IMR-90 (cell line): ENCODE data around the gene ARMH4. TPM values are rescaled to one million over a fixed set of nuclear protein-coding genes. Genes with fewer than 3 reads are reported as not detected.

Experiments
- ATAC-seq: fragments of 200-7000 bp; cut with Tn5 transposase; 2 replicates; pipeline ENCODE4 v1.9.1; 2020; ENCODE audit warnings: low read depth, mild to moderate bottlenecking, moderate library complexity
- BruUV-seq: library from RNA; stranded (reverse); fragments of 400-500 nt; replicated peaks from 2 replicates; lab custom pipeline; 2021; lab: Mats Ljungman, UMichigan
- CTCF ChIA-PET: fragments of 300-600 bp; formaldehyde crosslinking; extraction: SDS; loops from one replicate; lab custom pipeline; 2021; ENCODE audit warnings: antibody characterized with exemption; lab: Yijun Ruan, JAX
- POLR2A ChIA-PET: fragments of 300-600 bp; sonication (Branson Sonifier 250); formaldehyde crosslinking; loops from one replicate; lab custom pipeline; 2022; ENCODE audit warnings: antibody characterized with exemption; ENCODE audit not compliant: unreplicated experiment; lab: Charles Lee
- DNase-seq: peaks from one replicate; pipeline ENCODE4 v3.0.0; 2013
- H2AFZ ChIP-seq: replicated peaks from 2 replicates; pipeline ENCODE3; 2013; ENCODE audit warnings: low read length, mild to moderate bottlenecking; ENCODE audit not compliant: poor library complexity
- H2AK5ac ChIP-seq: 2 replicates; pipeline ENCODE4 v1.6.1; 2013; ENCODE audit warnings: low read depth, low read length, inconsistent platforms
- H2AK9ac ChIP-seq: replicated peaks from 2 replicates; pipeline ENCODE3; 2013; ENCODE audit warnings: mild to moderate bottlenecking, low read depth, low read length, moderate library complexity; ENCODE audit not compliant: poor library complexity
- H2BK120ac ChIP-seq: 2 replicates; pipeline ENCODE4 v1.6.1; 2013; ENCODE audit warnings: low read depth, low read length, inconsistent platforms
- H2BK15ac ChIP-seq: 3 replicates; pipeline ENCODE4 v1.6.1; 2013; ENCODE audit warnings: low read depth, low read length, inconsistent platforms
- H2BK20ac ChIP-seq: 2 replicates; pipeline ENCODE4 v1.6.1; 2013; ENCODE audit warnings: low read depth, mild to moderate bottlenecking, inconsistent platforms, low read length, moderate library complexity
- H2BK5ac ChIP-seq: 2 replicates; pipeline ENCODE4 v1.6.1; 2013; ENCODE audit warnings: mild to moderate bottlenecking, low read depth, low read length, inconsistent platforms; ENCODE audit not compliant: poor library complexity, severe bottlenecking
- H3K14ac ChIP-seq: replicated peaks from 2 replicates; pipeline ENCODE4 v1.6.1; 2013; ENCODE audit warnings: low read depth, low read length, inconsistent platforms
- H3K18ac ChIP-seq: 2 replicates; pipeline ENCODE4 v1.6.1; 2013; ENCODE audit warnings: low read depth, low read length, control low read depth
- H3K23ac ChIP-seq: 2 replicates; pipeline ENCODE4 v1.6.1; 2013; ENCODE audit warnings: low read depth, low read length, inconsistent platforms
- H3K27ac ChIP-seq: 2 replicates; pipeline ENCODE4 v1.5.1; 2013; ENCODE audit warnings: mild to moderate bottlenecking, control low read depth, low read length; ENCODE audit not compliant: insufficient read depth
- H3K27me3 ChIP-seq: 2 replicates; pipeline ENCODE4 v1.6.1; 2013; ENCODE audit warnings: low read length; ENCODE audit not compliant: control insufficient read depth, insufficient read depth
- H3K36me3 ChIP-seq: 2 replicates; pipeline ENCODE4 v1.6.1; 2013; ENCODE audit warnings: low read length, mixed read lengths; ENCODE audit not compliant: control insufficient read depth, insufficient read depth
- H3K4ac ChIP-seq: 2 replicates; pipeline ENCODE4 v1.6.1; 2013; ENCODE audit warnings: low read depth, low read length, inconsistent platforms
- H3K4me1 ChIP-seq: 2 replicates; pipeline ENCODE4 v1.6.1; 2013; ENCODE audit warnings: low read length, mixed read lengths; ENCODE audit not compliant: control insufficient read depth, insufficient read depth
- H3K4me2 ChIP-seq: 2 replicates; pipeline ENCODE4 v1.6.1; 2013; ENCODE audit warnings: low read depth, mild to moderate bottlenecking, control low read depth, low read length, moderate library complexity
- H3K4me3 ChIP-seq: 2 replicates; pipeline ENCODE4 v1.5.1; 2013; ENCODE audit warnings: low read depth, mild to moderate bottlenecking, control low read depth, low read length, moderate library complexity; ENCODE audit not compliant: insufficient read depth
- H3K56ac ChIP-seq: 2 replicates; pipeline ENCODE4 v1.6.1; 2013; ENCODE audit warnings: low read length, inconsistent platforms; ENCODE audit not compliant: insufficient read depth; ENCODE audit errors: extremely low read depth
- H3K79me1 ChIP-seq, 2 experiments: 2 replicates each; pipeline ENCODE4 v1.6.1; 2013; ENCODE audit warnings: low read length in 2 of 2, inconsistent platforms in 1 of 2, low read depth in 1 of 2
- H3K9ac ChIP-seq: 2 replicates; pipeline ENCODE4 v1.6.1; 2013; ENCODE audit warnings: low read depth, low read length, control low read depth
- H3K9me1 ChIP-seq: 2 replicates; pipeline ENCODE4 v1.6.1; 2013; ENCODE audit warnings: low read length, inconsistent platforms; ENCODE audit not compliant: insufficient read depth
- H3K9me3 ChIP-seq: 2 replicates; pipeline ENCODE4 v1.6.1; 2013; ENCODE audit warnings: low read length; ENCODE audit not compliant: control insufficient read depth, insufficient read depth
- H4K20me1 ChIP-seq: 2 replicates; pipeline ENCODE4 v1.6.1; 2013; ENCODE audit warnings: low read length, inconsistent platforms; ENCODE audit not compliant: insufficient read depth
- H4K5ac ChIP-seq: 2 replicates; pipeline ENCODE4 v1.6.1; 2013; ENCODE audit warnings: mild to moderate bottlenecking, low read depth, low read length, control low read depth
- H4K8ac ChIP-seq, 2 experiments: 2 replicates each; pipeline ENCODE4 v1.6.1; 2013; ENCODE audit warnings: low read depth in 2 of 2, low read length in 2 of 2, control low read depth in 1 of 2, inconsistent platforms in 1 of 2
- H4K91ac ChIP-seq: 2 replicates; pipeline ENCODE4 v1.6.1; 2013; ENCODE audit warnings: low read depth, low read length, inconsistent platforms; ENCODE audit not compliant: insufficient read depth
- BHLHE40 ChIP-seq: fragments of 150-350 bp; IDR thresholded peaks from 2 replicates; pipeline ENCODE4 v1.6.1; 2016; ENCODE audit warnings: mild to moderate bottlenecking, low read depth, low read length
- RCOR1 ChIP-seq: IDR thresholded peaks from 2 replicates; pipeline ENCODE4 v1.6.1; 2012; ENCODE audit warnings: mild to moderate bottlenecking, low read length, improper control_type of control experiment; ENCODE audit not compliant: insufficient replicate concordance
- USF2 ChIP-seq: fragments of 150-350 bp; IDR thresholded peaks from 2 replicates; pipeline ENCODE4 v1.6.1; 2017; ENCODE audit warnings: mild to moderate bottlenecking, antibody characterized with exemption, low read length, low read depth
- WGBS, 2 experiments: methylation state at CpG; one replicate each; pipeline versions ENCODE4 v1.1.5 to v1.1.7; 2013; ENCODE audit warnings: missing lambda C conversion rate in 2 of 2; ENCODE audit not compliant: insufficient read length in 1 of 2; ENCODE audit errors: extremely low coverage in 2 of 2; 5-methylcytosine and 5-hydroxymethylcytosine counted together
- dilution Hi-C: fragments of 300-500 bp; cut with HindIII; formaldehyde crosslinking; loops from one replicate; pipeline ENCODE4 v1.14.3; 2018; ENCODE audit warnings: low sequenced_read_pairs; ENCODE audit not compliant: unreplicated experiment
- in situ Hi-C: fragments of 300-500 bp; cut with MboI; formaldehyde crosslinking; loops from 3 replicates; pipeline ENCODE4 v1.14.3; 2019; ENCODE audit warnings: low sequenced_read_pairs, inconsistent platforms, mixed read lengths
- intact Hi-C: fragments of 100-400 bp; cut with micrococcal nuclease; formaldehyde crosslinking; loops from 2 replicates; pipeline ENCODE4 v1.10.0; 2022
- polyA plus RNA-seq, 3 experiments: library from polyadenylated mRNA; depleted of rRNA; stranded (reverse); fragments of >200 nt; gene quantifications; 2 replicates each; pipeline ENCODE4 v1.2.3, GENCODE V29; 2012; ENCODE audit warnings: low replicate concordance in 1 of 3
- total RNA-seq: library from RNA; depleted of rRNA; stranded (reverse); fragments of >200 nt; gene quantifications from 2 replicates; pipeline ENCODE4 v1.2.3, GENCODE V29; 2012

Gene ARMH4
- total and polyA plus RNA-seq, 2 of the 4 experiments (the other 2 are of a cell fraction), result 4.6 to 5.6 TPM

DNA sequence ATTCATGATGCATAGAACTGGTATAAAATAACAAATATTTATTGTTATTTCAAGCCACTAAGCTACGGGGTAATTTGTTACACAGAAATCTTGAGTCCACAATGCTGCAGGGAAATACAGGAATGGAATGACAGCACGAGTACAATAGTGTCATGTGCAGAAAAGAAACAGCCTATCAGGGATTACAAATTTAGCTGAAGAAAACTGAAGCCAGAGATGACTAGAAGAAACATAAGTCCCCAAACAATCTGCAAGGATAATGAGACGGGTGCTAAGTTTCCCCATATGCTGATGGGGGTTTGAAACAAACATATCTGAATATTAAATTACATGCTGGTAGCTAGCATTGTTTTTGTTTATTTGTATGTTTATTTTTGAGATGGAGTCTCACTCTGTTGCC, 8.9 kb downstream of the ARMH4 start:
- Histone ChIP-seq H3K23ac (no peak overlapping the region), H2AK5ac (no peak overlapping the region), H4K91ac (no peak overlapping the region), H3K9ac (no peak overlapping the region), H3K56ac (no peak overlapping the region), H3K4ac (no peak overlapping the region), H2AK9ac (no peak overlapping the region), H3K27ac (no peak overlapping the region), H4K5ac (no peak overlapping the region), H3K9me3 (no peaks in the 10 kb centered on the region), H2AFZ (no peak overlapping the region), H2BK20ac (no peak overlapping the region), H2BK15ac (no peak overlapping the region), H4K8ac (no peak overlapping the region), H3K9me1 (no peaks in the 10 kb centered on the region), H3K36me3 (no peaks in the 10 kb centered on the region), H3K79me1 (no peaks in the 10 kb centered on the region), H3K14ac (no peak overlapping the region), H3K4me2 (no peak overlapping the region), H4K20me1 (no peaks in the 10 kb centered on the region), H3K4me1 (no peaks in the 10 kb centered on the region), H3K27me3 (peaks cover 16% of the 10 kb centered on the region), H2BK5ac (no peak overlapping the region), H3K4me3 (no peak overlapping the region), H2BK120ac (no peak overlapping the region), H3K18ac (no peak overlapping the region)
- no TSS peak for BruUV-seq
- intact Hi-C loops (no loop called here), in situ Hi-C loops (no loop called here), dilution Hi-C loops (no loop called here)
- no peak for ATAC-seq
- no peak for DNase-seq
- no CpG with 5 or more reads among the region's 3 CpGs for WGBS, 2 experiments
- TF ChIP-seq USF2 (no peak), BHLHE40 (no peak), RCOR1 (no peak)
- ChIA-PET POLR2A (no interaction called here), CTCF (interaction anchor here (1.4 kb wide), 1 partner anchor 10 kb away, joined by 3 read pairs; no protein-coding TSS in a partner anchor)
